ENCODE results near the gene KDM4B.

The KDM4B gene

DNA sequence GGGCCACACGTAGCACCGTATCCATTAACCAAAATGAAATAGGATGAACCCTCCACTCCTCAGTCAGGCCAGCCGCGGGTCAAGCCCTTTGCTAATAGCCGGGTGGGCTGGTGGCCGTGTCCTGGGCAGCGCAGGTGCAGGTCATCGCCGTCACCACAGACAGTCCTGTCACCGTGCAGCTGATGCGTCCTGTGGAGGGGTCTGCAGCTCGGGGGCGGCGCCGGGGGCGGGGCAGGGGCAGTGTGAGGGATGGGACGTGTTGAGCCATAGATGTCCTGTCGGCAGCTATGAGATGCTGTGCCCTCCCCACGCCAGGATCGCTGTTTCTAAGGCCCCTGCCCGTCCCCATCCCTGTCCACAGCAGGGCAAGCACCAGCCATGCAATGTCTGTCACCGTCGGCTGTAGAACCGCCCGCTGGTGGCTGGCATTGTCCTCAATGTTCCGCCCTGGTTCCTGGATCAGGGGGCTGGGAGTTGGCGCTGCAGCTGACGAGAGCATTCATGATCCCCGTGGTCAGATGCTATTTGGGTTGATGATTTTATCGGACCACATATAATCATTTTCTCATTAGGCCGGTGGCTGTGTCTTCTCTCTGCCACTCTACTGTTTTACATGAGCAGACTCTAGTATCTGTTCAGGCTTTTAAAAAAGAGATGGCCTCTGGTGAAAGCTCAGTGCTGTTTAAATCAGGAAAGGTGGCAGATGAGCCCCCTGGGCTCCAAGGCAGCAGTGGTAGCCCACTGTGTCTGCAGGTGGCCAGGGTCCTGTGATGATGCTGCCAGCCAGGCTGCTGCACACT, 126.1 kb downstream of the KDM4B start:
- TF ChIP-seq CTCF (IDR thresholded peaks at IDR 0.05; ENCODE audit: low read depth, low read length): no peak
- H3K4me3 ChIP-seq (ENCODE audit: low read depth, low read length): no peak overlapping the region

DNA sequence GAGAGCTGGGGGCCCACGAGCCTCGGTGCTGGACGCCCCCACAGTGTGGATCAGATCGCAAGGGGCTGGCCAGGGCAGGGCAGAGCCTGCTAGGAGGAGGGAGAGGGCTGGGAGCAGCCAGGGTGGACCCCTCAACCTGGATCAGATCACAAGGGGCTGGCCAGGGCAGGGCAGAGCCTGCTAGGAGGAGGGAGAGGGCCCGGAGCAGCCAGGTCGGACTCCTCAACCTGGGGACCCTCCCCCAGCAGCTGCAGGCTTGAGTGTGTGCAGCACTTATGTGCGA, 126.6 kb downstream of the KDM4B start:
- no peak for TF ChIP-seq CTCF (IDR thresholded peaks at IDR 0.05; ENCODE audit: low read depth, low read length)
- no peak overlapping the region for H3K4me3 ChIP-seq (ENCODE audit: low read depth, low read length)

- TF ChIP-seq CTCF (IDR thresholded peaks at IDR 0.05; ENCODE audit: low read depth, low read length): no peak
- no peak overlapping the region for H3K4me3 ChIP-seq (ENCODE audit: low read depth, low read length)
These were observed 127.6 kb downstream of the KDM4B start for GRCh38 chr19:5096536-5096935.

DNA sequence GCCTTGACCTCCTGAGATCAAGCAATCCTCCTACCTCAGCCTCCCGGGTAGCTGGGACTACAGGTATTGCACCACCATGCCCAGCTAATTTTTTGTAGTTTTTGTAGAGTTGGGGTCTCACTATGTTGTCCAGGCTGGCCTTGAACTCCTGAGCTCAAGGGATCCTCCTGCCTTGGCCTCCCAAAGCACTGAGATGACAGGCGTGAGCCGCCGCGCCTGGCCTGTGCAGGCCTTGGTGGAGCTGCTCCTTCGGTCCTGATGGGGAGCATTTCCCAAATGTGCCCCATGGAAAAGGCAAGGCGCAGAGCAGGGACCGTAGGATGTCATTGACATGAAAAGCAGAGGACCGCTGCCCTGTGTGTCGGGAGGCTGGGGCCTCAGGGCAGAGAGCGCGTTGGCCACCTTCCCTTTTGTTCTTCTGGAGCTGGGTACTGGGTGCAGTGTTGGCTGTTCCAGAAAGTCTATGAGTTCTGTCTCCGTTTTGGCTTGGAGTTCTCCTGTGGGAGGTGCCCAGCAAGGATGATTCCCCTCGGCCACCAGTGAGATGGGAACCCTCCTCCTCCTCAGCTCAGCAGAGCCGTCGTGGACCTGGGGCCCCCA, 128.5 kb downstream of the KDM4B start:
- H3K4me3 ChIP-seq (ENCODE audit: low read depth, low read length): no peak overlapping the region

DNA sequence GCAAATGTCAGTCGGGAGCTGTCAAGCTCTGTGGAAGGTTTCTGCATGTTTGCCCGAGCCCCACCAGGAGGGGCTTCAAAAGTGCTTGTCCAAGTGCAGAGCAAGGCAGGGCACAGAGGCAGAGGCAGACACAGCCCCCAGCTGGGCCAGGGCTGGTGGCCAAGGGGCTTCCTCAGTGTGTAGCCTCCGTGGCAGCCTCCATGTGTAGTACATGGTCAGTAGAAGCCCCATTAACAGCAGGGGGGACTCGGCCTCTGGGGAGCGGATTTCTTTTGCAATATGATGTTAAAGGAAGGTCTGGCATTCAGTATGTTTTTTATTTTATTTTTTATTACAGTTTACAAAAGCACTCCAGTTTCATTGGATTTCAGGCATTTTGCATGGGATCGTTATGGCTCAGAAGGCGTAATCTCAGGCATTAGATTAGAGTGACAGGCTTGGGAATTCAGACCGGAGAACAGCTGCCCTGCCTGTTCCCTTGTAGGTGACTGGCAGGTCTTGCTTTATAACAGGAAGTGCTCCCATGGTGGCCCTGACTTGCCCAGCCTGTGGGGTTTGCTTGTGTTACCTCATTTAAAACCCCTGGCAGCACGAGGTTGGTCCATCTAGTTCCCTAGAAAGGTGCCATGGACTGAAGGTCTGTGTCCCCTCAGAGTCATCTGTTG, 129.2 kb downstream of the KDM4B start:
- H3K4me3 ChIP-seq (ENCODE audit: low read depth, low read length): no peak overlapping the region
- TF ChIP-seq CTCF (IDR thresholded peaks at IDR 0.05; ENCODE audit: low read depth, low read length): no peak

More for the DNA sequence above, 128.5 kb downstream of the KDM4B start:
- TF ChIP-seq CTCF (IDR thresholded peaks at IDR 0.05; ENCODE audit: low read depth, low read length): no peak

DNA sequence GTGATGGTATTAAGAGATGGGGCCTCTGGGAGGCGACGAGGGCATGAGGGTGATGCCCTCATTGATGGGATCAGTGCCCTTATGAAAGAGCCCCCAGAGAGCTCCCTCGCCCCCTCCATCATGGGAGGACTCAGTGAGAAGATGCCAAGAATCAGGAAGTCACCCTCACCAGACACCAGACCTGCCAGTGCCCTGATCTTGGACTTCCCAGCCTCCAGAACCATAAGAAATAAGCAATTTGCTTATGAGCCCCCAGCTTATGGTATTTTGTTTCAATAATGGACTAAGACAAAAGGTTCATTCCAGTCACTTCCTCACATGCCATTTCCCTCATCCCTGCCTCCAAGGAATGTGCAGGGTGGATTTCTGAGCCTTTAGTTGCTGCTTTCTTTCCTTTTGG, 129.7 kb downstream of the KDM4B start:
- H3K4me3 ChIP-seq (ENCODE audit: low read depth, low read length): no peak overlapping the region
- no peak for TF ChIP-seq CTCF (IDR thresholded peaks at IDR 0.05; ENCODE audit: low read depth, low read length)

- no peak overlapping the region for H3K4me3 ChIP-seq (ENCODE audit: low read depth, low read length)
- no peak for TF ChIP-seq CTCF (IDR thresholded peaks at IDR 0.05; ENCODE audit: low read depth, low read length)
These were observed 130.8 kb downstream of the KDM4B start for GRCh38 chr19:5099701-5100221.

Data from WI38 (cell line).